Mesothelial cell of epicardium (in vitro differentiated cells): ENCODE data around the gene COL27A1. TPM values are rescaled to one million over a fixed set of nuclear protein-coding genes. Genes with fewer than 3 reads are reported as not detected.

ENCODE experiments used
- DNase-seq, 2 experiments: peaks; one replicate each; pipeline ENCODE4 v3.0.0; 2021; ENCODE audit warnings: low spot score in 2 of 2; ENCODE audit not compliant: unreplicated experiment in 2 of 2
- H3K27ac Mint-ChIP-seq: 2 replicates; pipeline ENCODE4 v1.8.0; 2021; ENCODE audit warnings: mixed read lengths
- H3K27me3 Mint-ChIP-seq: 2 replicates; pipeline ENCODE4 v1.8.0; 2021; ENCODE audit warnings: low read depth, mixed read lengths
- H3K36me3 Mint-ChIP-seq: 2 replicates; pipeline ENCODE4 v1.8.0; 2021; ENCODE audit warnings: mixed read lengths
- H3K4me1 Mint-ChIP-seq: 2 replicates; pipeline ENCODE4 v1.8.0; 2021; ENCODE audit warnings: mixed read lengths
- H3K4me3 Mint-ChIP-seq: 2 replicates; pipeline ENCODE4 v1.8.0; 2021; ENCODE audit warnings: mild to moderate bottlenecking, moderate library complexity, mixed read lengths
- H3K9me3 Mint-ChIP-seq: 2 replicates; pipeline ENCODE4 v1.8.0; 2021; ENCODE audit warnings: mixed read lengths
- CTCF ChIP-seq: fragments of 200-600 bp; sonication (generic); IDR thresholded peaks from one replicate; pipeline ENCODE4 v1.5.0; 2021; ENCODE audit warnings: antibody characterized with exemption; ENCODE audit not compliant: unreplicated experiment
- total RNA-seq: library from RNA; stranded (reverse); gene quantifications from 3 replicates; pipeline ENCODE4 v1.2.1, GENCODE V29; 2021

Gene COL27A1
- total RNA-seq, 1 donor from 2014 or later: 138 TPM

GRCh38 chr9:114171500-114171899 lies 16.2 kb downstream of the COL27A1 start:
- peaks cover 11% of the 10 kb centered on the region for H3K36me3 Mint-ChIP-seq
- no peaks in the 10 kb centered on the region for H3K27me3 Mint-ChIP-seq
- H3K9me3 Mint-ChIP-seq: no peaks in the 10 kb centered on the region
- H3K4me3 Mint-ChIP-seq: no peak overlapping the region
- no peak for TF ChIP-seq CTCF
- peaks cover 13% of the 10 kb centered on the region for H3K4me1 Mint-ChIP-seq
- DNase-seq: no peak
- no peak overlapping the region for H3K27ac Mint-ChIP-seq

- TF ChIP-seq CTCF: no peak
- DNase-seq: no peak
- H3K9me3 Mint-ChIP-seq: no peaks in the 10 kb centered on the region
- peak overlapping the region; percentile 83 for H3K27ac Mint-ChIP-seq
- peaks cover 27% of the 10 kb centered on the region for H3K4me1 Mint-ChIP-seq
- H3K27me3 Mint-ChIP-seq: no peaks in the 10 kb centered on the region
- H3K4me3 Mint-ChIP-seq: no peak overlapping the region
- peaks cover 9% of the 10 kb centered on the region for H3K36me3 Mint-ChIP-seq
Measured at GRCh38 chr9:114172981-114173833, 17.9 kb downstream of the COL27A1 start.

GRCh38 chr9:114174557-114174875 lies 19.2 kb downstream of the COL27A1 start:
- no peak for TF ChIP-seq CTCF
- peak overlapping the region; percentile 94 for H3K27ac Mint-ChIP-seq
- no peaks in the 10 kb centered on the region for H3K9me3 Mint-ChIP-seq
- peaks cover 25% of the 10 kb centered on the region for H3K4me1 Mint-ChIP-seq
- no peaks in the 10 kb centered on the region for H3K27me3 Mint-ChIP-seq
- H3K4me3 Mint-ChIP-seq: no peak overlapping the region
- H3K36me3 Mint-ChIP-seq: peaks cover 2% of the 10 kb centered on the region
- DNase-seq: no peak

GRCh38 chr9:114174876-114175771 lies 19.8 kb downstream of the COL27A1 start:
- no peak overlapping the region for H3K4me3 Mint-ChIP-seq
- peaks cover 2% of the 10 kb centered on the region for H3K36me3 Mint-ChIP-seq
- no peaks in the 10 kb centered on the region for H3K9me3 Mint-ChIP-seq
- DNase-seq: peak in 1 of 2 experiments; percentile 52
- H3K4me1 Mint-ChIP-seq: peaks cover 27% of the 10 kb centered on the region
- no peak for TF ChIP-seq CTCF
- H3K27me3 Mint-ChIP-seq: no peaks in the 10 kb centered on the region
- peak overlapping the region; percentile 94 for H3K27ac Mint-ChIP-seq

- peak overlapping the region; percentile 79 for H3K27ac Mint-ChIP-seq
- H3K27me3 Mint-ChIP-seq: no peaks in the 10 kb centered on the region
- no peak for TF ChIP-seq CTCF
- no peaks in the 10 kb centered on the region for H3K9me3 Mint-ChIP-seq
- no peak for DNase-seq
- no peak overlapping the region for H3K4me3 Mint-ChIP-seq
- peaks cover 2% of the 10 kb centered on the region for H3K36me3 Mint-ChIP-seq
- peaks cover 43% of the 10 kb centered on the region for H3K4me1 Mint-ChIP-seq
Measured at GRCh38 chr9:114176624-114177291, 21.4 kb downstream of the COL27A1 start.
